PFSK-1 (cell line): Measurements from ENCODE around the gene PLAGL2.

Experiments
- FOXP2 ChIP-seq: optimal IDR thresholded peaks from 2 replicates; pipeline ENCODE3; 2011; ENCODE audit warnings: borderline replicate concordance, control low read depth, inconsistent platforms; ENCODE audit not compliant: insufficient read depth; ENCODE audit errors: extremely low read length, extremely low read depth
- POLR2AphosphoS5 ChIP-seq: IDR thresholded peaks from 2 replicates; pipeline ENCODE4 v1.6.1; 2012; ENCODE audit warnings: low read depth, mild to moderate bottlenecking, control low read depth, low read length, moderate library complexity
- SIN3A ChIP-seq: IDR thresholded peaks from 2 replicates; pipeline ENCODE4 v1.6.1; 2012; ENCODE audit warnings: mild to moderate bottlenecking, low read length, moderate library complexity, borderline replicate concordance; ENCODE audit not compliant: insufficient read depth
- TAF1 ChIP-seq: IDR thresholded peaks from 2 replicates; pipeline ENCODE4 v1.6.1; 2012; ENCODE audit warnings: low read length, control low read depth, borderline replicate concordance; ENCODE audit not compliant: insufficient read depth
- TF ChIP-seq, protein P1 (sequence below), 2 experiments: IDR thresholded peaks; 2 replicates each; pipeline versions ENCODE4 v1.6.1 to v1.8.0; 2011 to 2012; ENCODE audit warnings: low read depth in 2 of 2, low read length in 2 of 2, control low read depth in 1 of 2, inconsistent platforms in 1 of 2, mild to moderate bottlenecking in 1 of 2, moderate library complexity in 1 of 2; ENCODE audit not compliant: insufficient read depth in 1 of 2

- TF ChIP-seq POLR2AphosphoS5 (no peak), SIN3A (no peak), TAF1 (no peak), FOXP2 (no peak)
- TF ChIP-seq, protein P1, sequence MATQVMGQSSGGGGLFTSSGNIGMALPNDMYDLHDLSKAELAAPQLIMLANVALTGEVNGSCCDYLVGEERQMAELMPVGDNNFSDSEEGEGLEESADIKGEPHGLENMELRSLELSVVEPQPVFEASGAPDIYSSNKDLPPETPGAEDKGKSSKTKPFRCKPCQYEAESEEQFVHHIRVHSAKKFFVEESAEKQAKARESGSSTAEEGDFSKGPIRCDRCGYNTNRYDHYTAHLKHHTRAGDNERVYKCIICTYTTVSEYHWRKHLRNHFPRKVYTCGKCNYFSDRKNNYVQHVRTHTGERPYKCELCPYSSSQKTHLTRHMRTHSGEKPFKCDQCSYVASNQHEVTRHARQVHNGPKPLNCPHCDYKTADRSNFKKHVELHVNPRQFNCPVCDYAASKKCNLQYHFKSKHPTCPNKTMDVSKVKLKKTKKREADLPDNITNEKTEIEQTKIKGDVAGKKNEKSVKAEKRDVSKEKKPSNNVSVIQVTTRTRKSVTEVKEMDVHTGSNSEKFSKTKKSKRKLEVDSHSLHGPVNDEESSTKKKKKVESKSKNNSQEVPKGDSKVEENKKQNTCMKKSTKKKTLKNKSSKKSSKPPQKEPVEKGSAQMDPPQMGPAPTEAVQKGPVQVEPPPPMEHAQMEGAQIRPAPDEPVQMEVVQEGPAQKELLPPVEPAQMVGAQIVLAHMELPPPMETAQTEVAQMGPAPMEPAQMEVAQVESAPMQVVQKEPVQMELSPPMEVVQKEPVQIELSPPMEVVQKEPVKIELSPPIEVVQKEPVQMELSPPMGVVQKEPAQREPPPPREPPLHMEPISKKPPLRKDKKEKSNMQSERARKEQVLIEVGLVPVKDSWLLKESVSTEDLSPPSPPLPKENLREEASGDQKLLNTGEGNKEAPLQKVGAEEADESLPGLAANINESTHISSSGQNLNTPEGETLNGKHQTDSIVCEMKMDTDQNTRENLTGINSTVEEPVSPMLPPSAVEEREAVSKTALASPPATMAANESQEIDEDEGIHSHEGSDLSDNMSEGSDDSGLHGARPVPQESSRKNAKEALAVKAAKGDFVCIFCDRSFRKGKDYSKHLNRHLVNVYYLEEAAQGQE (IDR thresholded peaks at IDR 0.05; ENCODE audit: insufficient read depth in 1 of 2, low read depth in 2 of 2, low read length in 2 of 2), result no peak
These were observed 47.7 kb downstream of the PLAGL2 start for GRCh38 chr20:32159766-32160221.
